ENCODE results near the gene TECTB. TPM values are rescaled to one million over a fixed set of nuclear protein-coding genes. Genes with fewer than 3 reads are reported as not detected.

TECTB gene
- total RNA-seq, 4 donors from 2014 or later, result not detected

GRCh38 chr10:112269266-112269665 lies 13.9 kb upstream of the TECTB start:
- no peak overlapping the region for H3K27ac ChIP-seq
- no peak for TF ChIP-seq EP300 (IDR thresholded peaks at IDR 0.05)
- TF ChIP-seq POLR2A (IDR thresholded peaks at IDR 0.05), result no peak
- TF ChIP-seq, protein P1, sequence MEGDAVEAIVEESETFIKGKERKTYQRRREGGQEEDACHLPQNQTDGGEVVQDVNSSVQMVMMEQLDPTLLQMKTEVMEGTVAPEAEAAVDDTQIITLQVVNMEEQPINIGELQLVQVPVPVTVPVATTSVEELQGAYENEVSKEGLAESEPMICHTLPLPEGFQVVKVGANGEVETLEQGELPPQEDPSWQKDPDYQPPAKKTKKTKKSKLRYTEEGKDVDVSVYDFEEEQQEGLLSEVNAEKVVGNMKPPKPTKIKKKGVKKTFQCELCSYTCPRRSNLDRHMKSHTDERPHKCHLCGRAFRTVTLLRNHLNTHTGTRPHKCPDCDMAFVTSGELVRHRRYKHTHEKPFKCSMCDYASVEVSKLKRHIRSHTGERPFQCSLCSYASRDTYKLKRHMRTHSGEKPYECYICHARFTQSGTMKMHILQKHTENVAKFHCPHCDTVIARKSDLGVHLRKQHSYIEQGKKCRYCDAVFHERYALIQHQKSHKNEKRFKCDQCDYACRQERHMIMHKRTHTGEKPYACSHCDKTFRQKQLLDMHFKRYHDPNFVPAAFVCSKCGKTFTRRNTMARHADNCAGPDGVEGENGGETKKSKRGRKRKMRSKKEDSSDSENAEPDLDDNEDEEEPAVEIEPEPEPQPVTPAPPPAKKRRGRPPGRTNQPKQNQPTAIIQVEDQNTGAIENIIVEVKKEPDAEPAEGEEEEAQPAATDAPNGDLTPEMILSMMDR (IDR thresholded peaks at IDR 0.05), result no peak
- H3K27me3 ChIP-seq, result no peaks in the 10 kb centered on the region
- DNase-seq (ENCODE audit: low spot score in 2 of 2), result no peak
- H3K9me3 ChIP-seq, result no peaks in the 10 kb centered on the region
- peaks cover 0 to 12% (median 0%) of the 10 kb centered on the region in 4 donors for H3K4me1 ChIP-seq
- H3K36me3 ChIP-seq, result no peaks in the 10 kb centered on the region
- H3K4me3 ChIP-seq, result no peak overlapping the region

- Histone ChIP-seq H3K27me3 (no peaks in the 10 kb centered on the region), H3K4me1 (peaks cover 0 to 12% (median 0%) of the 10 kb centered on the region in 4 donors), H3K9me3 (no peaks in the 10 kb centered on the region), H3K4me3 (no peak overlapping the region), H3K27ac (no peak overlapping the region), H3K36me3 (no peaks in the 10 kb centered on the region)
- TF ChIP-seq POLR2A (IDR thresholded peaks at IDR 0.05) (no peak), EP300 (IDR thresholded peaks at IDR 0.05) (no peak)
- TF ChIP-seq, protein P1 (IDR thresholded peaks at IDR 0.05), result no peak
- 65 to 72% methylated on average over 3 of the region's 3 CpGs for WGBS, 2 donors
- DNase-seq (ENCODE audit: low spot score in 2 of 2), result no peak
Measured at GRCh38 chr10:112271982-112272381, 11.2 kb upstream of the TECTB start.

- H3K4me3 ChIP-seq, result no peak overlapping the region
- DNase-seq (ENCODE audit: low spot score in 2 of 2), result no peak
- no peak overlapping the region for H3K27ac ChIP-seq
- 83 to 94% methylated on average over 5 of the region's 5 CpGs for WGBS, 2 donors
- H3K36me3 ChIP-seq, result no peaks in the 10 kb centered on the region
- no peaks in the 10 kb centered on the region for H3K27me3 ChIP-seq
- TF ChIP-seq, protein P1 (IDR thresholded peaks at IDR 0.05), result no peak
- TF ChIP-seq POLR2A (IDR thresholded peaks at IDR 0.05) (no peak), EP300 (IDR thresholded peaks at IDR 0.05) (no peak)
- no peaks in the 10 kb centered on the region for H3K9me3 ChIP-seq
- peaks cover 0 to 21% (median 0%) of the 10 kb centered on the region in 4 donors for H3K4me1 ChIP-seq
Measured at GRCh38 chr10:112274831-112275230, 8.4 kb upstream of the TECTB start.

DNA sequence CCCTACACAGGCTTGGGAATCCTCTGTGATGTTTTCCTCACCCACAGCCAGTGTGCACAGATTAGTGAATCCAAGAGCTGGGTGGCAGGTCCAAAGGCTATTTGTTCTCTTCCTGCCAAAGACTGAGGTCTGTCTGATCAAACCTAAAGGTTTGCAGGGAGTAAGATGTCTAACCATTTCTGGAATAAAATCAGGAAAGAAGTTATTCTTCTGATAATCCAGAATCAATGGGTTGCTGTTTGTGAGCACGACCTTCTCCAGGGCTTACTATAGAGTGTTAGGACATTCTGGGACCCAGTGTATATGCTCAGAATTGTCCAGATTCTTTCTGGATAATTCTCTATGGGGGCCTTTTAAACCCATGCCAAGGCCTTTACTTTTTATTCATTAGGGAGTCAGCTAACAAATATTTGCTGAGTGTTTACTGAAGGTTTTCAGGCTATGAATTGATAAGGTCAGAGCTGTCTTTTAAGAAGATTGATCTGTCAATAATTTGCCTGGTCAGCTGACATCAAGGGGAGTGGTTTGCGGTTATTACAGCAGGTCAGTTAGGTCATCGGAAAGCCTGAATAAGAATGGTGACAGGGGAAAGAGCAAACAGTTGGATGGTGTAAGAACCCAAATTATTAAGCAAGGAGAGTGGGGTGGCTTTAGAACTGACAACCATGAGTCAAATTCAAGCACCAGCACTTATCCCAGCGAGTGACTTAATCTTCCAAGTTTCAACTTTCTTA lies 7.5 kb upstream of the TECTB start:
- H3K27me3 ChIP-seq, result no peaks in the 10 kb centered on the region
- WGBS, 2 donors, result 74 to 76% methylated on average over 4 of the region's 4 CpGs
- no peaks in the 10 kb centered on the region for H3K9me3 ChIP-seq
- H3K4me3 ChIP-seq, result no peak overlapping the region
- H3K36me3 ChIP-seq, result no peaks in the 10 kb centered on the region
- DNase-seq (ENCODE audit: low spot score in 2 of 2), result no peak
- peaks cover 0 to 21% (median 0%) of the 10 kb centered on the region in 4 donors for H3K4me1 ChIP-seq
- TF ChIP-seq EP300 (IDR thresholded peaks at IDR 0.05) (no peak), POLR2A (IDR thresholded peaks at IDR 0.05) (no peak)
- TF ChIP-seq, protein P1 (IDR thresholded peaks at IDR 0.05), result no peak
- H3K27ac ChIP-seq, result no peak overlapping the region

GRCh38 chr10:112278871-112279270 lies 4.3 kb upstream of the TECTB start:
- 40 to 45% methylated on average over 2 of the region's 2 CpGs for WGBS, 2 donors
- Histone ChIP-seq H3K27me3 (no peaks in the 10 kb centered on the region), H3K36me3 (no peaks in the 10 kb centered on the region), H3K4me3 (no peak overlapping the region), H3K27ac (no peak overlapping the region), H3K9me3 (no peaks in the 10 kb centered on the region), H3K4me1 (peaks cover 0 to 9% (median 0%) of the 10 kb centered on the region in 4 donors)
- DNase-seq (ENCODE audit: low spot score in 2 of 2), result no peak
- peak in 1 of 2 donors; percentile 14 for TF ChIP-seq EP300 (IDR thresholded peaks at IDR 0.05)
- TF ChIP-seq, protein P1 (IDR thresholded peaks at IDR 0.05), result no peak
